ENCODE measurements around the gene ZSCAN5A.
"Not testable (repeated sequence)": the region's sequence is repeated elsewhere in the genome, so short reads cannot be mapped to it uniquely, and the experiment has no call there.

The ZSCAN5A gene

DNA sequence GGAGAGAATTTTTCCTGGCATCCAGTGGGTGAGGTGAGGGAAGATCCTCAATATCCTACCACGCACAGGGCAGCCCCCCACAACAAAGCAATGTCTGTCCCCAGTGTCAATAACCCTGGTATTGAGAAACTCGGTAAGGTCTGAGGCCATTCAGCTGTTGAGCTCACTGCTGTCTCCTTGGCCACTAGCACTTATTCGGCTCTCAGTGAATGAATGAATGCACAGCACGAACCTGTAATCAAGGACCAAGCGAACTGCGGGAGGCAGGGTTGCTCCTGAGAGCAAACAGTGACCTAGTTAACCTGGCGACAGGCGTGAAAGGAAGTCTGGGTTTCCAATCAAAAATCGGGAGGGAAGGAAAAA lies 640 bp downstream of the ZSCAN5A start:
- no peak for DNase-seq (ENCODE audit: low read depth)

GRCh38 chr19:56312787-56313657 lies 1.6 kb downstream of the ZSCAN5A start:
- peak; percentile 9 for DNase-seq (ENCODE audit: low read depth)

DNA sequence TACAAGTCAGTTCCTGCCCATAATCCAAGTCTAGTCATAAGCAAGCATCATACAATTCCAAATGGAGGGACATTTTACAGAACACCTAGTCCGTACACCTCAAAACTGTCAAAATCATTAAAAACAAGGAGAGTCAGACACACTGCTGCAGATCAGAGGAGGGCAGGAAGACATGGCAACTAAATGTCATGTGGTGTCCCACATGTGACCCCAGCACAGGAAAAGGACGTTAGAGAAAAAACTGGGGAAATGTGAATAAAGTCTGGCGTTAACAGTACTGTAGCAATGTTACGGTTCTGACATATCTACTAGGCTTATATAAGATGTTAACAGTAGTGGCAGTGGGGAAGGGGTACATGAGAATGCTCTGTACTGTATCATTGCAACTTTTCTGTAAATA lies 2.3 kb downstream of the ZSCAN5A start:
- DNase-seq (ENCODE audit: low read depth): no peak

GRCh38 chr19:56310462-56310861 lies 4.2 kb downstream of the ZSCAN5A start:
- DNase-seq (ENCODE audit: low read depth): no peak

- peak; percentile 16 for DNase-seq (ENCODE audit: low read depth)
These were observed 5.0 kb downstream of the ZSCAN5A start for GRCh38 chr19:56309511-56310185.

DNA sequence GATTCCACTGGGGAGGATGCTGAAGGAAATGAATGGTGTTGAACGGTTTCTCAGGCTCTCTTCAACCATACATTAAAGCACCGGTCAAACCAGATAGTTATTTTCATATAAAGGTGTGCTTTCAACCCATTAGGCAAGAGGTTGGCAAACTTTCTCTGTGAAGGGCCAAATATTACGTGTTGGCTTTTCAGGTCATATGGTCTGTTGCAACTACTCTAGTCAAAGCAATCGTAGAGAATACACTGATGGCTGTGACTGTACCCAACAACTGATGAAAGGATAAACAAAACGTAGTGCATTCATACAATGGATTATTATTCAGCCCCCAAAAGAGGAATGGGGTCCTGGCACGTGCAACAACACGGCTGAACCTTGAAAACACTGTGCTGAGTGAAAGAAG lies 5.8 kb downstream of the ZSCAN5A start:
- DNase-seq (ENCODE audit: low read depth): no peak

DNA sequence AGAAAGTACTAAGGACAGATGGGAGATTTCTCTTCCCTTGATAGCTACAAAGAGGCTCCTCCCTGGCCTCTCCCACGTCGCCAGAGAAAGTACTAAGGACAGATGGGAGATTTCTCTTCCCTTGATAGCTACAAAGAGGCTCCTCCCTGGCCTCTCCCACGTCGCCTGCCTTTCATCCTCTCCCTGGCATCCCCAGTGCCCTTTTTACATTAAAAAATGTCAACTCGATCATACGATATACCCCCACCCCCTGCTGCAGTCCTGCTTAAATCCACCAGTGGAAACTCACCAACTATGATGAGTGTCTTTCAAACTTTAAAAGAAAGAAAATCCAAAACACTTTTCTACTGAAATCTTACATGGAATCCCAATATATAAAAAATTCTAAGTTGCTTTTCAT lies 7.6 kb downstream of the ZSCAN5A start:
- DNase-seq (ENCODE audit: low read depth): not testable (repeated sequence)

DNA sequence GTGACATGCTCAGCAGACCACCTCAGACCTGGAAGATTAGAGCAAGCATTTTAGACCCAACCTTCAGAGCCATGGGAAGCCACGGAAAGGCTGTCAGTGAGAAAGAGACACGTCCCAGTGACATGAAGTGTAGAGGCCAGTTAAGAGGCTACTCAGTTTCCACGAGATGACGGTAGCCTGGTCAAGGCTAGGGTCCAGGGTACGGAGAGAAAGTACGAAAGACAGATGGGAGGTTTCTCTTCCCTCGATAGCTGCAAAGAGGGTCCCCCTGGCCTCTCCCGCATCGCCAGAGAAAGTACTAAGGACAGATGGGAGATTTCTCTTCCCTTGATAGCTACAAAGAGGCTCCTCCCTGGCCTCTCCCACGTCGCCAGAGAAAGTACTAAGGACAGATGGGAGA lies 8.6 kb downstream of the ZSCAN5A start:
- DNase-seq (ENCODE audit: low read depth): no peak

- DNase-seq (ENCODE audit: low read depth): no peak
These were observed 10.4 kb downstream of the ZSCAN5A start for GRCh38 chr19:56304243-56304642.

DNA sequence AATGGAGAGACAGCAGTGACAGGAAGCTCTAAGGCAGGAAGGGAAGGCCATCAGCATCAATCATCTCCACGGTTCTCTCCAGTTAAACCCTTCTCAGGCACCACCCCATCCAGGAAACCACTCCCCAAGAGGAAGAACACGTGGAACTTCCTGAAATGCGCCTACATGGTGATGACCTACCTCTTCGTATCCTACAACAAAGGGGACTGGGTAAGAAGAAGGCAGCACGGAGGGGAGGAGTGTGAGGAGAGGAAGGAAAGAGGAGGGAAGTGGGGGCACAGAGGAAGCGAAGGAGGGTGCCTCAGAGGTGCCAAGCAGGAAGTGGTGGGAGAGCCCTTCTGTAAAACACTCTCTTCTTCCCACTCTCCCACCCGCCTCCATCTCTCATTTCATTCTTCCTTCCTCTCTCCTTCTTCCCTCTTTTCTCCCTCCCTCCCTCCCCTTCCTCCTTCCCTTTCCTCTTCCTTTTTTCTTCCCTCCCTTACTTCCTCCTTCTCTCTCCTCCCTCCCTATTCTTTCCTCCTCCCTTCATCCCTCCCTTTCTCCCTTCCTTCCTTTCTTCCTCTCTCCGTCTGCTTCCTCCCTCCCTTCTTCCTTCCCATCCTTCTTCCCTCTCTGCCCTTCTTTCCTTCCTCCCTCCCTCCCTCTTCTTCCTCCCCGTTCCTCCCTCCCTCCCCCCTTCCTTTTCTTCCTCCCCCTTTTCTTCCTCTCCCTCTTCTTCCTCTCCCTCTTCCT lies 12.6 kb downstream of the ZSCAN5A start:
- no peak for DNase-seq (ENCODE audit: low read depth)

GRCh38 chr19:56301155-56301554 lies 13.5 kb downstream of the ZSCAN5A start:
- no peak for DNase-seq (ENCODE audit: low read depth)

GRCh38 chr19:56299688-56300087 lies 15.0 kb downstream of the ZSCAN5A start:
- no peak for DNase-seq (ENCODE audit: low read depth)

- no peak for DNase-seq (ENCODE audit: low read depth)
These were observed 17.6 kb downstream of the ZSCAN5A start for GRCh38 chr19:56297010-56297409.

DNA sequence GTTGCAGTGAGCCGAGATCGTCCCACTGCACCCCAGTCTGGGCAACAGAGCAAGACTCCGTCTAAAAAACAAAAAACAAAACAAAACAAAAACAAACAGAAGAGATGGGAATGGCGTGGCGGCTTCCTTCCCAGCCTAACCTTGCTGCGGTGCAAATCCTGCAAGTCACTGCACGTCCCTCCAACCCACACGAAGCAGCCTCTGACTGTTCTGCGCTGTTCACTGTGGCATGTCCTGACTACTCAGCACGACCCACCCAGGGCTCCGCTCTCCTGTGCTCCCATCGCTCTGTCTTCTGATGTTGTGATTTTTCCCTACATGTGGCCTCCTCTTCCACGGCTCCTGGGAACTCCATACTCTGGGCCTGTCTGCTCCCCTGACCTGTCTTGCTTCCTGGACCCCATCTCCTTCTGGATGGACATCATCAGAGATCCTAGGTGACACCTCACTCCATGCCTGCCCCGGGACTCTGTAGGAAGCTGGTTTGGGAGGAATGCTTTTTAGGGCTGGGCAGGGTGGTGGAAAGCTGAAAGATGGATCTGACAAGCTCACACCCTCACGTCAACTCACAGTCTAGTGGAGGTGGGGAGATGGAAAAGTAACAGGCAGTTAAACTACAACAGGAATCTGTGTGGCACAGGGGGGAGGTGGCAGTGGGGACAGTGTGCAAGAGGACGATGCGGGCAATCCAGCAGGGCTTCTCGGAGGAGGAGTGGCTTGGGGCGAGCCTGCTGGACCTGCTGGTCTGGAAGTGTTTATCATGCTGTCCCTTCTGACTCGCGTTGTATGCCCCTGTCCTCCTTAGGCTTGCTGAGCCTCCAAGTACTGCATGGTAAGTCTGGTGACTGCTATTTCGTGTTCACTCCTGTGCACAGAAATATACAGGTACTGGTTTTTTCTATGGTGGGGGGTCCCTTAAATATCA lies 18.8 kb downstream of the ZSCAN5A start:
- no peak for DNase-seq (ENCODE audit: low read depth)

GRCh38 chr19:56294549-56294948 lies 20.1 kb downstream of the ZSCAN5A start:
- no peak for DNase-seq (ENCODE audit: low read depth)

DNA sequence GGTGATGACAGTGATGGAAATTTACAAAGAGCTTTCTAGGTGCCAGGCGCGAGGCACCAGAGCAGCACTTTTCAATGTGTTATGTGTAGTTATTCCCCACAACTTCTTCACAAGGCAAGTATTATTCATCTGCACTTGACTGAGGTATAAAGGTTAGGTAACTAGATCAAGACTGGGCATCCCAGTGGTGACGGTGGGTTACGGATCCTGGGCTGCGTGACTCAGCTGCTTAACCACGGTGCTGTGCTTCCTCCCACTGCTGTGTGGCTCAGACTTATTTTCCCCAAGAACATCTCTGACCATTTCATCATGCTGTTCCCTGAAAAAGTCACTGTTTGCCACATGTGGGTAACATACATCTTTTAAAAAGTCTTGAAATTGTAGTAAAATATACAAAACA lies 22.8 kb downstream of the ZSCAN5A start:
- DNase-seq (ENCODE audit: low read depth): no peak

GRCh38 chr19:56290104-56290503 lies 24.5 kb downstream of the ZSCAN5A start:
- DNase-seq (ENCODE audit: low read depth): no peak

- no peak for DNase-seq (ENCODE audit: low read depth)
These were observed 29.9 kb downstream of the ZSCAN5A start for GRCh38 chr19:56284746-56285145.

DNA sequence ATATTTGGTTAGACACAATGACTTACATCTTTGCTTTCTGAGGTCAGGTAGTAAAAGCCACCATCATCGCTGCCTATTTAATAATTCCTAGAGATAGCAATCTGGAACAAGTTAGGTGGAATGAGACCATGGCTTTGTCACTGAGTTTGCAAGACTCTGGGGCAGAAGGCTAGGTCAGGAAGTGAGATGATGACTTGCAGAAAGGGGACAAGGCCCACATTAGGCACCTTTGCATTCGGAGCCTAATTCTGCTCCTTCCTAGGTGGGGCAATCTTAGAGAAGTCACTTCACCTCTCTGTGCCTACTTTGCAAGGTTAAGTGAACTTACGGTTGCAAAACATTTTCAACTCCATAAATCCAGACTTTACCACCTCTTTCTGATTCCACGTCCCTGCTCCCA lies 31.8 kb downstream of the ZSCAN5A start:
- DNase-seq (ENCODE audit: low read depth): no peak

GRCh38 chr19:56273563-56274117 lies 41.0 kb downstream of the ZSCAN5A start:
- no peak for DNase-seq (ENCODE audit: low read depth)

DNA sequence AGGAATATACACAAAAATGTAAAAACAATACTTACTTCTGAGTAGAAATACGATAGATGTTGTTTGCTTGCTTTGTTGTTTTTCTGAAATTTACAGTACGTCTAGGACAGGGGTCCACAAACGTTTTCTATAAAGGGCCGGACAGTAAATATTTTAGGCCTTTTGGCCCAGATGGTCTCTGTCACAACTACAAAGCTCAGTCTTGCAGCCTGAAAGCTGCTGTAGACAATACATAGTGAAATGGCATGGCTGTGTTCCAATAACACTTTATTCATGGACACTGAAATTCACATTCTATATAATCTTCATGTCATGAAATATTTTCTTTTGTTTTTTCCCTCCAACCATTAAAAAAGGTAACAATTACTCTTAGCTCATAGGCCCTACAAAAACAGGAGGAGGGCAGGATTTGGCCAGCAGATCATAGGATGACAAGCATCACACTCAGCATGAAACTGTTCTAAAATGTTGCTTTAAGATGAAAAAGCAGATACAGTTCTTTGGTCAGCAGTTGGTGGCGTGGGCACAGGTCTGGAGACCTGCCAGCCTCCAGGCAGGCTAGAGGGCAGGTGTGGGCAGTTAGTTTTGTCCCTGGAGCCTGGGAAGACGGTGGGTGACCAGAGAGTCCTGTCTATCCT lies 42.4 kb downstream of the ZSCAN5A start, which contains the start of gene EDDM13:
EDDM13 (plus strand) TSS at position 588 of the 638 bp plus-strand sequence. CDS start 87 bp downstream, outside the sequence.
- DNase-seq (ENCODE audit: low read depth): no peak
